Measurements from ENCODE around the gene MROH7.

The MROH7 gene

GRCh38 chr1:54601730-54602129 lies 39.9 kb upstream of the MROH7 start:
- no peak for TF ChIP-seq POLR2AphosphoS5 (IDR thresholded peaks at IDR 0.05; ENCODE audit: low read depth, low read length)
- TF ChIP-seq POLR2A (IDR thresholded peaks at IDR 0.05; ENCODE audit: low read depth, low read length), result no peak
- TF ChIP-seq TAF1 (IDR thresholded peaks at IDR 0.05; ENCODE audit: low read depth, low read length), result no peak
- TF ChIP-seq POU2F2 (IDR thresholded peaks at IDR 0.05; ENCODE audit: low read depth, low read length), result no peak
- TF ChIP-seq SPI1 (IDR thresholded peaks at IDR 0.05; ENCODE audit: low read depth, low read length), result no peak
- TF ChIP-seq PAX5 (IDR thresholded peaks at IDR 0.05; ENCODE audit: insufficient read depth, low read length, severe bottlenecking), result no peak
- FAIRE-seq, result no peak

GRCh38 chr1:54602554-54602953 lies 39.0 kb upstream of the MROH7 start:
- no peak for TF ChIP-seq PAX5 (IDR thresholded peaks at IDR 0.05; ENCODE audit: insufficient read depth, low read length, severe bottlenecking)
- TF ChIP-seq TAF1 (IDR thresholded peaks at IDR 0.05; ENCODE audit: low read depth, low read length), result no peak
- no peak for TF ChIP-seq SPI1 (IDR thresholded peaks at IDR 0.05; ENCODE audit: low read depth, low read length)
- no peak for TF ChIP-seq POU2F2 (IDR thresholded peaks at IDR 0.05; ENCODE audit: low read depth, low read length)
- TF ChIP-seq POLR2AphosphoS5 (IDR thresholded peaks at IDR 0.05; ENCODE audit: low read depth, low read length), result no peak
- TF ChIP-seq POLR2A (IDR thresholded peaks at IDR 0.05; ENCODE audit: low read depth, low read length), result no peak
- DNase-seq (ENCODE audit: insufficient read length, low spot score) (no peak), FAIRE-seq (no peak)

More at GRCh38 chr1:54601730-54602129, 39.9 kb upstream of the MROH7 start:
- no peak for DNase-seq (ENCODE audit: insufficient read length, low spot score)

- TF ChIP-seq POLR2AphosphoS5 (IDR thresholded peaks at IDR 0.05; ENCODE audit: low read depth, low read length), result no peak
- TF ChIP-seq POLR2A (IDR thresholded peaks at IDR 0.05; ENCODE audit: low read depth, low read length), result no peak
- TF ChIP-seq POU2F2 (IDR thresholded peaks at IDR 0.05; ENCODE audit: low read depth, low read length), result no peak
- no peak for TF ChIP-seq SPI1 (IDR thresholded peaks at IDR 0.05; ENCODE audit: low read depth, low read length)
- TF ChIP-seq PAX5 (IDR thresholded peaks at IDR 0.05; ENCODE audit: insufficient read depth, low read length, severe bottlenecking), result no peak
- no peak for TF ChIP-seq TAF1 (IDR thresholded peaks at IDR 0.05; ENCODE audit: low read depth, low read length)
- FAIRE-seq, result no peak
Measured at GRCh38 chr1:54603241-54603640, 38.3 kb upstream of the MROH7 start.

GRCh38 chr1:54604051-54604450 lies 37.5 kb upstream of the MROH7 start:
- FAIRE-seq, result no peak
- no peak for TF ChIP-seq PAX5 (IDR thresholded peaks at IDR 0.05; ENCODE audit: insufficient read depth, low read length, severe bottlenecking)
- no peak for TF ChIP-seq POLR2AphosphoS5 (IDR thresholded peaks at IDR 0.05; ENCODE audit: low read depth, low read length)
- no peak for TF ChIP-seq SPI1 (IDR thresholded peaks at IDR 0.05; ENCODE audit: low read depth, low read length)
- no peak for TF ChIP-seq POLR2A (IDR thresholded peaks at IDR 0.05; ENCODE audit: low read depth, low read length)
- no peak for TF ChIP-seq POU2F2 (IDR thresholded peaks at IDR 0.05; ENCODE audit: low read depth, low read length)
- TF ChIP-seq TAF1 (IDR thresholded peaks at IDR 0.05; ENCODE audit: low read depth, low read length), result no peak
- DNase-seq (ENCODE audit: insufficient read length, low spot score), result no peak

More at GRCh38 chr1:54603241-54603640, 38.3 kb upstream of the MROH7 start:
- no peak for DNase-seq (ENCODE audit: insufficient read length, low spot score)

GRCh38 chr1:54604572-54605370 lies 36.8 kb upstream of the MROH7 start:
- no peak for TF ChIP-seq POLR2AphosphoS5 (IDR thresholded peaks at IDR 0.05; ENCODE audit: low read depth, low read length)
- no peak for TF ChIP-seq POLR2A (IDR thresholded peaks at IDR 0.05; ENCODE audit: low read depth, low read length)
- TF ChIP-seq POU2F2 (IDR thresholded peaks at IDR 0.05; ENCODE audit: low read depth, low read length), result no peak
- TF ChIP-seq PAX5 (IDR thresholded peaks at IDR 0.05; ENCODE audit: insufficient read depth, low read length, severe bottlenecking), result no peak
- no peak for TF ChIP-seq SPI1 (IDR thresholded peaks at IDR 0.05; ENCODE audit: low read depth, low read length)
- no peak for TF ChIP-seq TAF1 (IDR thresholded peaks at IDR 0.05; ENCODE audit: low read depth, low read length)
- no peak for FAIRE-seq
- DNase-seq (ENCODE audit: insufficient read length, low spot score), result no peak

GRCh38 chr1:54606096-54606989 lies 35.2 kb upstream of the MROH7 start:
- DNase-seq (ENCODE audit: insufficient read length, low spot score), result no peak
- TF ChIP-seq SPI1 (IDR thresholded peaks at IDR 0.05; ENCODE audit: low read depth, low read length) (no peak), TAF1 (IDR thresholded peaks at IDR 0.05; ENCODE audit: low read depth, low read length) (no peak), POLR2AphosphoS5 (IDR thresholded peaks at IDR 0.05; ENCODE audit: low read depth, low read length) (no peak), POU2F2 (IDR thresholded peaks at IDR 0.05; ENCODE audit: low read depth, low read length) (no peak), PAX5 (IDR thresholded peaks at IDR 0.05; ENCODE audit: insufficient read depth, low read length, severe bottlenecking) (no peak), POLR2A (IDR thresholded peaks at IDR 0.05; ENCODE audit: low read depth, low read length) (no peak)
- no peak for FAIRE-seq

- DNase-seq (ENCODE audit: insufficient read length, low spot score), result no peak
- no peak for FAIRE-seq
- TF ChIP-seq PAX5 (IDR thresholded peaks at IDR 0.05; ENCODE audit: insufficient read depth, low read length, severe bottlenecking) (no peak), SPI1 (IDR thresholded peaks at IDR 0.05; ENCODE audit: low read depth, low read length) (no peak), POLR2AphosphoS5 (IDR thresholded peaks at IDR 0.05; ENCODE audit: low read depth, low read length) (no peak), POLR2A (IDR thresholded peaks at IDR 0.05; ENCODE audit: low read depth, low read length) (no peak), POU2F2 (IDR thresholded peaks at IDR 0.05; ENCODE audit: low read depth, low read length) (no peak), TAF1 (IDR thresholded peaks at IDR 0.05; ENCODE audit: low read depth, low read length) (no peak)
Measured at GRCh38 chr1:54606990-54607325, 34.6 kb upstream of the MROH7 start.

- DNase-seq (ENCODE audit: insufficient read length, low spot score) (no peak), FAIRE-seq (no peak)
- no peak for TF ChIP-seq POU2F2 (IDR thresholded peaks at IDR 0.05; ENCODE audit: low read depth, low read length)
Measured at GRCh38 chr1:54607821-54608565, 33.6 kb upstream of the MROH7 start.

All from GM12891 (cell line).